ENCODE results near the gene MCTP1.

MCTP1 gene

DNA sequence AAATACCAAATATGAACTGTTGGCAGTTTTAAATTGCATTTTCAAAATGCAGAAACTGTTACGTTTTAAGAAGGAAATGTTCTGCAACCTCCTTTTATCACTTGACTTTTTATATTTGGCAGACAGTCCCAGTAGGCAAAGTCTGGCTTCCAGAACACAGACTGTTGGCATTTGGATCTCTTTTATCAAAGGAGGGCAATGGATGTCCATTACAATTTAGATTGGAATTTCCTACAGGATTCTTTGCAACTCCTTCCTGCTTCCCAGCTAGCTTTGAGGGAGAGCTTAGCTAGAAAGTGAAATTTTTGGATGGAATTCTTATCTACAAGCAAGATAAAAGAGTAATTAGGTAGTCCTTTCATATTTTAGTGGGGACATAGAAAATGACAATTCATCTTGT, 523.8 kb downstream of the MCTP1 start:
- no peak for DNase-seq (ENCODE audit: low read depth)

GRCh38 chr5:94759961-94760360, 524.9 kb downstream of the MCTP1 start:
- no peak for DNase-seq (ENCODE audit: low read depth)

DNA sequence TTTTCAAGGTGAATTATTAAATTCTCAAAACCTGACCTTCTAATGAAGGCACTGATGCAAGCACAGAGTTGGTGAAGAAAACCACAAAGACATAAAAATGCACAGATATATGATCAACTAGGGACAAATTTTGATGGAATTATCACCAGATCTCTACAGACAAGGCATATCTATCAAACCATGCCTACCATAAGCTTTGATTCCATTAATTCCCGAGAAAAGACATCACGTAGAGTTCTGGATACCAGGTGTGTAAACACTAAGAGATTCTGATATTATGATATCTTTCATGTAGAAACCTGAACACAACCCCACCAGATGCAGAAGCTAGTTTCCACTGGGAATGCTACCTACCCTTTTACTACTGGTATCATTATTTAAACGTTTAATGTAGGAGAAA, 525.9 kb downstream of the MCTP1 start:
- no peak for DNase-seq (ENCODE audit: low read depth)

DNA sequence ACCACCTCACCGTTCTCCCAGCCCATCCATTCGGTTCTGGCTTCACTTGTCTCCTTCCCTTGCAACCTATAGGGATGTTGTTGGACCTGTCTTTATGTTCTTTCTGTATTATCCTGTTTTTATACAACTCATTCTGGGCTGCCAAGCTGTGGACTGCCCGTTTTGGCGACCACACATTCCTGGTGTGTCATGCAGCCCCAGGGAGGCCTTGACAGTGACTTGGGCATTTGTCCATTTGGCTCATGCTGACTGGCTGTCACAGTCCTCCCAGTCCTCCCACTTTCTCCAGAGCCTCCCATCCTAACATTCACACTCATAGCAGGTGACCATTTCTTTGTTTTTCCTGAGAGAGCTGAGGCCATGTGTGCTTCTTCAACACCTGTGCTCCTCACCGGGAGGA, 530.1 kb downstream of the MCTP1 start:
- DNase-seq (ENCODE audit: low read depth) = no peak

- DNase-seq (ENCODE audit: low read depth) = no peak
Measured at GRCh38 chr5:94751460-94751859, 533.4 kb downstream of the MCTP1 start.

- no peak for DNase-seq (ENCODE audit: low read depth)
Measured at GRCh38 chr5:94750681-94751080, 534.2 kb downstream of the MCTP1 start.

- no peak for DNase-seq (ENCODE audit: low read depth)
Measured at GRCh38 chr5:94749042-94749441, 535.9 kb downstream of the MCTP1 start.

DNA sequence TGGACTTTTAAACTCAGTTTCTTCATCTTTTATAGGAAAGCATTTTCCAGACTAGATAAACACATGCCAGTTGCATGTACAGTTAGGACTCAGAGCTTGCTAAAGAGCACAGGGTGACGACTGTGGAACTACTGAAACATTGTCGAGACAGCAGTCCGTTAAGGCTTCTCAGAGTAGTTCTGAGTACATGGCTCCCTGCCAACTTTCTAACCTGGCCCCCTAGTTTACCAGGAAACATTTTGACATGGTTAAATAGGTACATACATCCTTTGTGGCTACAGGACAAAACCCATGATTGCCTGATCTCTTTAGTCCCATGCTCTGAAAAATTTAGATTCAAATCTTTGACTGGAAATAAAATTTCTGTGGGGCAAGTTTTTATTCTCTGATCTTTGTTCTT, 536.7 kb downstream of the MCTP1 start:
- DNase-seq (ENCODE audit: low read depth) = no peak

- no peak for DNase-seq (ENCODE audit: low read depth)
Measured at GRCh38 chr5:94747371-94747770, 537.5 kb downstream of the MCTP1 start.

GRCh38 chr5:94746731-94747124, 538.2 kb downstream of the MCTP1 start:
- no peak for DNase-seq (ENCODE audit: low read depth)

DNA sequence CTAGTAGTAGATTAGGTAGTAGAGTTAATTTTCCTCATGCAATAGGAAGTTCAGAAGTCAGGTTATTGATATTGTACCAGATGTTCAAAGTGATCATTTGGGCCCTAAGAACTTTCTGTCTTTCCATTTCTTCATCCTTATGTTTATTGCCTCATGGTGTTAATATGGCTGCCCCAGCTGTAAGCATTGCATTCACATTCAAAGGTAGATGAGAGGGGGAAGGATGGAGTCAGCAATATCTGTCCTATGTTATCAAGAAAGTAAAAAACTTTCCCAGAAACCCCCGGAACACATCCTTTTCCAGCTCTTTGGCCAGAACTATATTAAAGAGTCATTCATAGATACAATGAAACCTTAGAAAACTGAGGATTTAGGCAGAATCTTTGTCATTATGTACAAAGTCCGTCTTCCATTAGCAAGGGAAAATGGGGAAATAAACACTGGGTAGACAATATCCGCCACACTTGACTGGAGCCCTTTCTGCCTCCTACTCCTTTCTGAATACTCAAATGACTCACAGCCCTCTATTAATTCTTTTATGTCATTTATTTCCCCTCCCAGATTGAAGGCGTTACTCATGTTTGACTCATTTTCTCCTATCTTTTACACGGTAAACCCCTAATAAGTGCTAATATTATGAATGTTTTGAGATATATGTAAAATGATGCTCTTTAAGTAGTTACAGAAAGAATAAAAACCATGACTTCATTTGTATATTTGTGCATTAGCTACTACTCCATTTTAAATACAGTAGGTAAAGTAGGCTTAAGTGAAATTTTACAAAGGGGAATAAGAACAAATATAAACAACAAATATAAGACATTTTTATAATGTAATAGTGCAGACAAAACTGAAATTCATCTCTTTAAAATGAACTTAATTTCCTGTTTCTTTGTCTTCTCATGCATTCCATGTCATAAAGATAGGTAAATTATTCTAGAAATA, 538.8 kb downstream of the MCTP1 start:
- DNase-seq (ENCODE audit: low read depth) = no peak

DNA sequence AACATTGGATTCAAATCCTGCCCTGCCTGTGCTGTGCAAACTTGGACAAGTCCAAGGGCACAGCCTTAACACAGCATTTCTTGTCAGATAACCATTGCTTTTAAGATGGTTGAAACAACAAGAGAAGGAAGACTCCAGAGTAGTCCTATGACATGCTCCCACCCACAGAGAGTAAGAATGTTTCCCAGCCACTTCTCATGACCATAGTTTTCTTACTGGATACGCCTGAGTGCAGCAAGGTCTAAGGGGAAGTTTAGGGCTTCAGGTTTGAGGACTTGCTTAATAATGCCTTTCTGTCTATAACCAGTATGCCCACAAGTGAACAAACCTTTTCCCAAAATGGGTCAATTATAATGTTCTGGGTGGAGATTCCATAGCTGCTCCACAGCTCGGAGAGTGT, 540.0 kb downstream of the MCTP1 start:
- no peak for DNase-seq (ENCODE audit: low read depth)

- DNase-seq (ENCODE audit: low read depth) = no peak
Measured at GRCh38 chr5:94742852-94743251, 542.0 kb downstream of the MCTP1 start.

DNA sequence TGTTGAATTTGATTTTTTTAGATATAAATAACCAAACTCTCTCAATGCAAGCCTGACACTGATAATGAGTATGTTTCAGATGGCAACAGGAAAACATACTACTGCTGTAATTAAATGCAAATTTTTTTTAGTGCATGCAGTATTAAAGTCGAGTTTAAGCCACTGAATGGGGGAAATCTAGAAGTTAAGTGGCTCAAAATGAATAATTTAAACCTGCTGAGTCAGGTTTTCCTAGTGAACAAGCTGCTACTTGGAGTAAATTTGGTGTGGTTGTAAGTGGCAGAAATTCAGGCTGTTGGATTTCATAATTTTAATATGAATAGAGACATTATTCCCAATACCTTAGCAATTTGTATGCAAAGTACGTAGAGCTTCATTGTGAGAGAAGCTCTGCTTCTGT, 544.6 kb downstream of the MCTP1 start:
- no peak for DNase-seq (ENCODE audit: low read depth)

DNA sequence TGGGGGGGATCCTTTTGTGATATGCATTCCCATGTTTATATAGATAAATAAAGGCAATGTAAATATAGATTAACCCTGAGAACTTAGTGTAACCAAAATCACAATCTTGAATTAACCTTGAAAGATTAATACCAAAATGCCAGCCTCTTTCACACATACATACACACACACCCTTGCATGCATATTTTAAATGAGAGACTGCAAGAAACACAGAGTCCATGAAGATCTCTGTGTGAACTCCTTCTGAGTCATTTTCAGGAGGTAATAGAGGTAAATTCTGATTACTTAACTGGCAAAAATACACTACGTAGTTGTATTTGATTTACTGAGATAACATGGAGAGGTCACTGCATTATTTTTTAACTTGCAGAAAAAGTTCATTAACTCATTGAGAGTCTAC, 548.4 kb downstream of the MCTP1 start:
- DNase-seq (ENCODE audit: low read depth) = no peak

DNA sequence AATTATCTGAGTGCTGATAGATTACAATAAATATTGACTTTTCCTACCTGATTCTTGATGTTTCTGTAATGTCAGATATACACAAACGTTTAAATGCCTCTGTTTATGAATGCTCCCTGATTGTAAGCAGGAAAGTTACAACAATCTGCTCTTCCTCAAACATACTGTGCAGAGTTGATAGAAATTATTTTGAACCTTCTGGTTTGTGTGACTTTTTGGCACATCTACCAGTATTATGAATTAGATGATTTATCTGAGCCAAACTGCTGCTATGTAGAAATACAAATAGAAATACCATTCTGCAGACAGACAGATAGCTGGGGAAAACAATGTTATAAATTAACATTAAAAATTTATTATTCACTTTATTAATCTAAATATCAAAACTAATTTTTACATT, 553.4 kb downstream of the MCTP1 start:
- DNase-seq (ENCODE audit: low read depth) = no peak

GRCh38 chr5:94725142-94725541, 559.8 kb downstream of the MCTP1 start:
- no peak for DNase-seq (ENCODE audit: low read depth)

DNA sequence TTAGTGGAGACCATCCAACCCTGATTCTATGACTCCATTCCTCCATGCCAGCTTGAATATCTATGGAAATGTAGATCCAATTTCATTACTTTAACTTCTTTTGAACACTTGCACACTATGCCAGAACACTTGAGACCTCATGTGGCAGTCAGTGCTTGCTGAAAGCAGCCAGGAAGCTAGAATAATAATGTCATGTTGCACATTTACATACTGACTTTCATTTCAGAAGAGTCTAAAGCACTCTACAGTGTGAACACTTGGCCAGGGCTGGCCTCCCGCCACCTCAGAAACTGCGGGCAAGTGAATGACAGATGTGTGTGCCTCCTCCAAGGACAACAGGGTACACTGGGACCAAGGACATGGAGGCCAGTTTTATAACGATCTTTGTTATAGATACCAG, 569.1 kb downstream of the MCTP1 start:
- DNase-seq (ENCODE audit: low read depth) = no peak

- DNase-seq (ENCODE audit: low read depth) = no peak
Measured at GRCh38 chr5:94711785-94712184, 573.1 kb downstream of the MCTP1 start.

DNA sequence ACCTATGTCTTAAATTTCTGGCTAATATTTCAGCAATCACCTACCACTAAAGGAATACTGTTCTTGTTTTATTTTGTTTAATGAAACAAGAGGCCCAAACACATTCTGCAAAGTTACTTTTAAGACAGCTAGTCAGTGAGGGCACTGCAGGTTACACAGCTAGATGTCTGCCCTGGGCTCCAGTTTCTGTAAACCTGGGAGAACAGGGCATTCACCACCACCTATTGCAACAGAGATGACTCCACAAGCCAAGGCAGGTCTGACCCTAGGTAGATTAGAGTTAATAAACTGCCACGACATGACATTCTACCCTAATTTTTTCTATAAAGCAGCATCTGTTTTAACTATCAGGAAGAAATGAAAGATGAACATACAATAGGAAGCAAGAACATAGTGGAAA, 575.6 kb downstream of the MCTP1 start:
- DNase-seq (ENCODE audit: low read depth) = no peak

- no peak for DNase-seq (ENCODE audit: low read depth)
Measured at GRCh38 chr5:94707359-94707758, 577.5 kb downstream of the MCTP1 start.

DNA sequence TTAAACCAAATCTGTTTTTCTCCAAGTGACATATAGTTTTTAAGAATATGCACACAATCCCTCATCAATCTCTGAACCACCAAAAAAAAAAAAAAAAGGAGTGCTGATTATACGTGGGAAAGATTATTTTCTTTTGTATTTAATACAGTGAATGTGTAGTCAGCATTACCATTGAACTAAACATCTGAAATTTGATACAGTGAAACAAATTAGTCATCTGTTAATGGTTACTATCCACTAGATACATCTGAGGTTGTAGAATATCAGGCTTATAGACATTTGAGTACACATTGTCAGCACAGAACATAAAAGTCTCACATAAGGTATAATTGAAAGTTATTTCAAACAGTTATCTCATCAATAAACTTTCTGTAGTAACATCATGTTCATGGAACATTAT, 579.5 kb downstream of the MCTP1 start:
- DNase-seq (ENCODE audit: low read depth) = no peak

DNA sequence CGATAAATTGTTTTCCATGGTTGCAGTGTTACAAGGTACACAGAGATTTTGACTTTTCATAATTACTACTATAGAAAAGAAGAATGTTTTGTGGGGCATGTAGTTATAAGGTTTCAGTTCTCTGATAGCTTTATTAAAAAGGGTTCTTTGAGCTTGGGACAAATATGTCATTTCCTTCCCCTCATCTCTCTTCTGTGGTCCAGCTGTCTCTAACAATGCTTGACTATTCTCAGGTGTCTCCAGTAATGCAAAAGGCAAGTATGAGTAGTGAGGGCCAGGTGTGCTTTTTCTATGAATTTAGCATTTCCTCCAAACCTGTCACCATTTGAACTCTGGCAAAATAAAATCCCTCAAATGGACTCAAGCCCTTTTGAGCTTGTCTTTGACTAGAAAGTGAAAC, 582.2 kb downstream of the MCTP1 start:
- no peak for DNase-seq (ENCODE audit: low read depth)

- no peak for DNase-seq (ENCODE audit: low read depth)
Measured at GRCh38 chr5:94700592-94700991, 584.3 kb downstream of the MCTP1 start.
